Activated CD4-positive, alpha-beta T cell treated with anti-CD3 and anti-CD28 coated beads, Interleukin-2, amount 50 U/mL, for 16 hours (primary cell): ENCODE results near the gene TVP23C.
"Not testable (repeated sequence)": the region's sequence is repeated elsewhere in the genome, so short reads cannot be mapped to it uniquely, and the experiment has no call there.

ENCODE experiments used
- DNase-seq: peaks from one replicate; pipeline ENCODE4 v3.0.0-alpha.2; 2020

The TVP23C gene

GRCh38 chr17:15526292-15527218, 36.7 kb downstream of the TVP23C start:
- peak; percentile 39 for DNase-seq

GRCh38 chr17:15524990-15525985, 38.0 kb downstream of the TVP23C start:
- DNase-seq, result not testable (repeated sequence)

- DNase-seq, result no peak
Measured at GRCh38 chr17:15516150-15516549, 47.1 kb downstream of the TVP23C start.

GRCh38 chr17:15514469-15514868, 48.8 kb downstream of the TVP23C start:
- DNase-seq, result no peak

GRCh38 chr17:15513856-15514459, 49.3 kb downstream of the TVP23C start:
- no peak for DNase-seq

- no peak for DNase-seq
Measured at GRCh38 chr17:15513058-15513791, 50.1 kb downstream of the TVP23C start.

GRCh38 chr17:15512071-15512709, 51.1 kb downstream of the TVP23C start:
- no peak for DNase-seq

- DNase-seq, result no peak
Measured at GRCh38 chr17:15511142-15511541, 52.1 kb downstream of the TVP23C start.

GRCh38 chr17:15510361-15510760, 52.9 kb downstream of the TVP23C start:
- DNase-seq, result no peak

GRCh38 chr17:15509095-15509494, 54.2 kb downstream of the TVP23C start:
- no peak for DNase-seq

GRCh38 chr17:15508466-15508865, 54.8 kb downstream of the TVP23C start:
- no peak for DNase-seq

GRCh38 chr17:15507896-15508295, 55.4 kb downstream of the TVP23C start:
- DNase-seq, result no peak

- DNase-seq, result no peak
Measured at GRCh38 chr17:15507001-15507400, 56.3 kb downstream of the TVP23C start.

GRCh38 chr17:15505708-15506107, 57.6 kb downstream of the TVP23C start:
- not testable (repeated sequence) for DNase-seq

GRCh38 chr17:15503731-15504130, 59.6 kb downstream of the TVP23C start:
- DNase-seq, result no peak

GRCh38 chr17:15502369-15503112, 60.7 kb downstream of the TVP23C start:
- peak; percentile 78 for DNase-seq

- DNase-seq, result no peak
Measured at GRCh38 chr17:15501793-15502192, 61.5 kb downstream of the TVP23C start.

- no peak for DNase-seq
Measured at GRCh38 chr17:15501282-15501681, 62.0 kb downstream of the TVP23C start.

GRCh38 chr17:15498107-15498506, 65.2 kb downstream of the TVP23C start:
- DNase-seq, result no peak

GRCh38 chr17:15496735-15497670, 66.3 kb downstream of the TVP23C start:
- DNase-seq, result no peak
